Prostate gland (tissue), 2 donors: Measurements from ENCODE around the gene ACTL9. TPM values are rescaled to one million over a fixed set of nuclear protein-coding genes. Genes with fewer than 3 reads are reported as not detected.

Experiments
- DNase-seq: peaks from one replicate; pipeline ENCODE4 v3.0.0-alpha.2; 2019; ENCODE audit warnings: low spot score
- H3K27ac ChIP-seq, 2 donors: fragments of 200-600 bp; sonication (generic); 2 replicates each; pipeline ENCODE4 v1.5.1; 2017 to 2019
- H3K27me3 ChIP-seq: fragments of 200-600 bp; sonication (generic); replicated peaks from 2 replicates; pipeline ENCODE4 v1.5.1; 2019; ENCODE audit not compliant: insufficient read depth
- H3K36me3 ChIP-seq, 2 donors: fragments of 200-600 bp; sonication (generic); 1 replicate in 1 of 2; 2 replicates in 1 of 2; pipeline versions ENCODE4 v1.5.1 to v1.8.1; 2017 to 2019
- H3K4me1 ChIP-seq: fragments of 200-600 bp; sonication (generic); replicated peaks from 2 replicates; pipeline ENCODE4 v1.5.1; 2019
- H3K4me3 ChIP-seq, 2 donors: fragments of 200-600 bp; sonication (generic); 2 replicates each; pipeline ENCODE4 v1.5.1; 2017 to 2019
- H3K9me3 ChIP-seq: fragments of 200-600 bp; sonication (generic); 2 replicates; pipeline ENCODE4 v1.5.1; 2017
- POLR2A ChIP-seq: fragments of 450-650 bp; IDR thresholded peaks from one replicate; pipeline ENCODE4 v1.6.1; 2016; ENCODE audit warnings: antibody characterized with exemption, mild to moderate bottlenecking
- POLR2AphosphoS5 ChIP-seq: sonication (generic); formaldehyde crosslinking; IDR thresholded peaks from one replicate; pipeline ENCODE4 v1.6.1; 2017; ENCODE audit warnings: antibody characterized with exemption
- WGBS: methylation state at CpG from one replicate; pipeline ENCODE4 v1.1.5; 2018; 5-methylcytosine and 5-hydroxymethylcytosine counted together
- intact Hi-C: fragments of 100-400 bp; cut with DNase I; formaldehyde crosslinking; loops from one replicate; pipeline ENCODE4 v1.14.2; 2022
- total RNA-seq, 2 donors: library from RNA; depleted of rRNA; stranded (reverse); fragments of >200 nt; gene quantifications; one replicate each; pipeline ENCODE4 v1.1.0, GENCODE V29; 2016
- TF ChIP-seq, protein P1 (sequence below), 4 experiments: fragments of 200-600 bp in 2 of 4; fragments of 450-650 bp in 2 of 4; sonication (generic) in 2 of 4; IDR thresholded peaks; 1 replicate in 3 of 4; 2 replicates in 1 of 4; pipeline ENCODE4 v1.5.1; 2016 to 2019; ENCODE audit warnings: antibody characterized with exemption in 4 of 4, mild to moderate bottlenecking in 2 of 4, moderate library complexity in 2 of 4

The ACTL9 gene
- total RNA-seq, 2 donors from 2014 or later = 10.2 TPM; not detected in 1

DNA sequence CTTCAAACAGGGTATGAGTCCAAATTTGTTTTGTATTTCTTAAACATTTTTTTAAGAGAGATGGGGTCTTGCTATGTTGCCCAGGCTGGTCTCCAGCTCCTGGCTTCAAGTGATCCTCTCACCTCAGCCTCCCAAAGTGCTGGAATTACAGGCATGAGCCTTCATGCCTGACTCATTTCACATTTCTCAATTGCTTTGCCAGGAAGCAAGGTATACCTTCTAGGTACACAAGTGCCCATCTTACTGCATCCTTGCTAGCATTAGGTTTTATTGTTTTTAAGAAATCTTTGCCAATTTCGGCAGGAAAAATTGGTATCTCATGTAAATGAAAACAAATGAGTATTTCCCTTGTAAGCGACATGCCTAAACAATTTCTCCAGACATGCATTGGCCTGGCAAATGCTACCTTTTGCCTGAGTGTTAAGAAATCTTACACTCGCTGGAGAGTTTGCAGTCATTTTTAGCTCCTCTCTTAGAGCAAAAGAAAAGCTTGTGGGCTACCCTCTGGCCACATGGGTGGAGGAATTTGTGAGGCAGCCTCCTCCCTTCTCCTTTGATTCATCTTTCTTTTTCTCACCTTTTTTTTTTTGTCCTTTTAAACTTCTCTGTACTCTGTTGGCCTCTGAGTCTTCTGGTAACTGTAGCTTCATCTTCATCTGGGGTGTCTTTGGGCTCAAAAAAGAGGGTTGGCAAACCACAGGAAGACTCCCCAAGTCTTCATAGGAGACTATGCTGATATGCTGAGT lies 33.0 kb downstream of the ACTL9 start:
- no peak for DNase-seq
- H3K4me1 ChIP-seq = no peaks in the 10 kb centered on the region
- WGBS = 68% methylated on average over 3 of the region's 3 CpGs
- no peak for TF ChIP-seq POLR2AphosphoS5
- TF ChIP-seq POLR2A = no peak
- TF ChIP-seq, protein P1, sequence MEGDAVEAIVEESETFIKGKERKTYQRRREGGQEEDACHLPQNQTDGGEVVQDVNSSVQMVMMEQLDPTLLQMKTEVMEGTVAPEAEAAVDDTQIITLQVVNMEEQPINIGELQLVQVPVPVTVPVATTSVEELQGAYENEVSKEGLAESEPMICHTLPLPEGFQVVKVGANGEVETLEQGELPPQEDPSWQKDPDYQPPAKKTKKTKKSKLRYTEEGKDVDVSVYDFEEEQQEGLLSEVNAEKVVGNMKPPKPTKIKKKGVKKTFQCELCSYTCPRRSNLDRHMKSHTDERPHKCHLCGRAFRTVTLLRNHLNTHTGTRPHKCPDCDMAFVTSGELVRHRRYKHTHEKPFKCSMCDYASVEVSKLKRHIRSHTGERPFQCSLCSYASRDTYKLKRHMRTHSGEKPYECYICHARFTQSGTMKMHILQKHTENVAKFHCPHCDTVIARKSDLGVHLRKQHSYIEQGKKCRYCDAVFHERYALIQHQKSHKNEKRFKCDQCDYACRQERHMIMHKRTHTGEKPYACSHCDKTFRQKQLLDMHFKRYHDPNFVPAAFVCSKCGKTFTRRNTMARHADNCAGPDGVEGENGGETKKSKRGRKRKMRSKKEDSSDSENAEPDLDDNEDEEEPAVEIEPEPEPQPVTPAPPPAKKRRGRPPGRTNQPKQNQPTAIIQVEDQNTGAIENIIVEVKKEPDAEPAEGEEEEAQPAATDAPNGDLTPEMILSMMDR (IDR thresholded peaks at IDR 0.05) = no peak
- H3K27ac ChIP-seq = no peak overlapping the region
- H3K9me3 ChIP-seq = no peaks in the 10 kb centered on the region
- no peaks in the 10 kb centered on the region for H3K27me3 ChIP-seq
- intact Hi-C loops = no loop called here
- no peaks in the 10 kb centered on the region for H3K36me3 ChIP-seq
- H3K4me3 ChIP-seq = no peak overlapping the region

DNA sequence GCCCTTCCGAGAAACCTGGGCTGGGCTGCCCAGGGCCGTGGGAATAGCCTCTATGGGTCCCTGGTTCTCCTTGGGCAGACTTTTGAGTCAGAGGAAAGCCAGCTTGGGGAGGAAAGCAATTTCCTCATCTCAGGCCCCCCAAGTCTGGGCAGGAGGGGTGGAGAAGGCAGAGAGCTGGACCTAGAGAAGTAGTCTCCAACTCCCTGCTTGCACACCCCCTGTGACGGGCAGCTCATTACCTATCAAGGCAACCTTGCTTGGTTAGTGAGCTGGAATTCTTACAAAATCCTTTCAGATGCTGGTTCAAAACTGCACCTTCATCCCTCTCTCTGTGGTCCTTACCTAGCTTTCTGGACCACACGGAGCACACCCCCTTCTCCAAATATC lies 33.9 kb downstream of the ACTL9 start:
- intact Hi-C loops = no loop called here
- no peak for DNase-seq
- 71% methylated on average over 4 of the region's 4 CpGs for WGBS
- no peak overlapping the region for H3K4me3 ChIP-seq
- H3K4me1 ChIP-seq = no peaks in the 10 kb centered on the region
- TF ChIP-seq, protein P1 (IDR thresholded peaks at IDR 0.05) = no peak
- TF ChIP-seq POLR2AphosphoS5 = no peak
- no peak for TF ChIP-seq POLR2A
- H3K27ac ChIP-seq = no peak overlapping the region
- no peaks in the 10 kb centered on the region for H3K36me3 ChIP-seq
- no peaks in the 10 kb centered on the region for H3K27me3 ChIP-seq
- no peaks in the 10 kb centered on the region for H3K9me3 ChIP-seq

DNA sequence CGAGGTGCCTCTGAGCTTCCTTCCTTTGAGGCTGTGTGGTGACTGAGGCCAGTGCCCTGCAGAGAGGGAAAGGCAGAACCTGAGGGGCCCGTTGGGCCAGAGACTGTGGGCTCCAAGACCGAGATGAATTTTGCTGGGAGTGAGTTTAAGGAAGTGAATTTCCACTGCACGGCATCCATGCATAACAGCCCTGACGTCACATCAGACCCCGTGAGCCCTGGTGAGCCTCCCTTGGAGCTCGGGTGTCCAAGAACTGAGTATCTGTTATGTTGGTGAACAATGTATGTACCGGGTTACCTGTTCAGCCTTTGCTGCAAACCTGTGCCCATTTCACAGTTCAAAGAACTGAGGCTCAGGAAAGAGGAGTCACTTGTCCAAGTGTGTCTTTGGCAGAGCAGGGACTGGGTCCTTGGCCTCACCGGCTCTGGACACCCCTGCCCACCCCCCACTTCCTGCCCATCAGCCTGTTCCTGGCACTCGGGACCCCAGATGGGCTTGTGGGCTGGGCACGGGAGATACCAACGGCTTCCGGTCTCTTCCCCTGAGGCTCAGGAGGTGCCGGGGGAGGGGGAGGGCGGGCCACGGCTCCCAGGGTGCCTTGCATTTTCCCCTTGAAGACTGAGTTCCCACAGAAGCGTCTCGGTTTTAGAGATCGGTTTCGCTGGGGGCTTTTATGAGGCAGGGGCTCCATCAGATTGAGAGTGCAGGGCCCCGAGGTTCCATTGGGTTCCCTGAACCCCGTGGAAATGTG lies 34.5 kb downstream of the ACTL9 start:
- DNase-seq = no peak
- H3K36me3 ChIP-seq = no peaks in the 10 kb centered on the region
- TF ChIP-seq, protein P1 (IDR thresholded peaks at IDR 0.05) = no peak
- TF ChIP-seq POLR2A (no peak), POLR2AphosphoS5 (no peak)
- intact Hi-C loops = no loop called here
- H3K4me1 ChIP-seq = no peaks in the 10 kb centered on the region
- WGBS = 45% methylated on average over 20 of the region's 22 CpGs
- no peaks in the 10 kb centered on the region for H3K9me3 ChIP-seq
- no peak overlapping the region for H3K27ac ChIP-seq
- no peak overlapping the region for H3K4me3 ChIP-seq
- H3K27me3 ChIP-seq = no peaks in the 10 kb centered on the region

DNA sequence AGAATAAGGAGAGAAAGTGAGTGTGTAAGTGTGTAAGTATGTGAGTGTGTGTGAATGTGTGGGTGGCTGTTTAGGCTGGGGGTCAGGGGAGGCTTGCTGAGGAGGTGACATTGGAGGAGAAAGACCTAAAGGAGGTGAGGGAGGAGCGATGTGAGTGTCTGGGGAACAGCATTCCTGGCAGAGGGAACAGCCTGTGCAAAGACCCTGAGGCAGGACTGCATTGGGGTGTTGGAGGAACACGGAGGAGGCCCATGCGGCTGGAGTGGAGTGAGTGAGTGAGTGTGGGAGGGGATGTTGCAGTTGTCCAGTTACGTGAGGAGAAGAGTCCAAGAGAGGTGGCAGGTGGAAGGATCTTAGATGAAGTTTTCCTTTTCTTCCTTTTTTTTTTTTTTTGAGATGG lies 36.3 kb downstream of the ACTL9 start:
- TF ChIP-seq POLR2AphosphoS5 (no peak), POLR2A (no peak)
- TF ChIP-seq, protein P1 (IDR thresholded peaks at IDR 0.05) = no peak
- H3K27ac ChIP-seq = no peak overlapping the region
- no peaks in the 10 kb centered on the region for H3K9me3 ChIP-seq
- no peaks in the 10 kb centered on the region for H3K27me3 ChIP-seq
- H3K4me3 ChIP-seq = no peak overlapping the region
- no peaks in the 10 kb centered on the region for H3K36me3 ChIP-seq
- intact Hi-C loops = no loop called here
- 87% methylated on average over 4 of the region's 4 CpGs for WGBS
- no peak for DNase-seq
- no peaks in the 10 kb centered on the region for H3K4me1 ChIP-seq
